PFSK-1 (cell line): ENCODE results near the gene MATN1.

ENCODE experiments used
- FOXP2 ChIP-seq: optimal IDR thresholded peaks from 2 replicates; pipeline ENCODE3; 2011; ENCODE audit warnings: borderline replicate concordance, control low read depth, inconsistent platforms; ENCODE audit not compliant: insufficient read depth; ENCODE audit errors: extremely low read length, extremely low read depth
- POLR2AphosphoS5 ChIP-seq: IDR thresholded peaks from 2 replicates; pipeline ENCODE4 v1.6.1; 2012; ENCODE audit warnings: low read depth, mild to moderate bottlenecking, control low read depth, low read length, moderate library complexity
- SIN3A ChIP-seq: IDR thresholded peaks from 2 replicates; pipeline ENCODE4 v1.6.1; 2012; ENCODE audit warnings: mild to moderate bottlenecking, low read length, moderate library complexity, borderline replicate concordance; ENCODE audit not compliant: insufficient read depth
- TAF1 ChIP-seq: IDR thresholded peaks from 2 replicates; pipeline ENCODE4 v1.6.1; 2012; ENCODE audit warnings: low read length, control low read depth, borderline replicate concordance; ENCODE audit not compliant: insufficient read depth
- TF ChIP-seq, protein P1 (sequence below), 2 experiments: IDR thresholded peaks; 2 replicates each; pipeline versions ENCODE4 v1.6.1 to v1.8.0; 2011 to 2012; ENCODE audit warnings: low read depth in 2 of 2, low read length in 2 of 2, control low read depth in 1 of 2, inconsistent platforms in 1 of 2, mild to moderate bottlenecking in 1 of 2, moderate library complexity in 1 of 2; ENCODE audit not compliant: insufficient read depth in 1 of 2

Gene MATN1

DNA sequence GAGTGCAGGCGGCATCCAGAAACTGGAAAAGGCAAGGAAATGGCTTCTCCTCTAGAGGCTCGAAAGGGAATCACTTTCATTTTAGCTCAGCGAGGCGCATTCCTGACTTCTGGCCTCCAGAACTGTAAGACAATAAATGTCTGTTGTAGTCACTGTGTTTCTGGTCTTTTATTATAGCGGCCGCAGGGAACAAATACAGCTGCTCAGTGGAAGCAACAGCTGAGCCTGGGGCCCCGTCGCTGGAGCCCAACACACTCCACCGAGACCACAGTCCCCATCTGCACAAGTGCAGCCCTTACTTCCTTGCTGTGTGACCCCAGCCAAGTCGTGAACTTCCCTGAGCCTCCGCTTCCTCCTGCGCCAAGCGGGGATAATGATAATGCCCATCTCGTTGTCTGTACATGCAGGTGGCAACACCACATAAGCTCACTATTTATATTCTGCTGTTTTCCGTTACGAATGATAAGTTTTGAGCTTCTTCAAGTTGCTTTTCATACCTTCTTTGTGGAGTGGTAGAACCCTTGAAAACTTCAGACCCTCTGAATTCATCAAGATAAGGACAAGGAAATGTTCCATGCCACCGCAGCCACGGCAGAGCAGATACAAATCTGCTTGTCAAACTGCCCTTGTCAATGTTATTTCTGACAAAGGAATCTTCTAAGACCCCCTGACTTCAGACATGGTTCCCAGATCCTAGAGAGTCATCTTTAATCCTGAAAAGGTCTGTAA is 37.4 kb upstream of the MATN1 start:
- TF ChIP-seq, protein P1, sequence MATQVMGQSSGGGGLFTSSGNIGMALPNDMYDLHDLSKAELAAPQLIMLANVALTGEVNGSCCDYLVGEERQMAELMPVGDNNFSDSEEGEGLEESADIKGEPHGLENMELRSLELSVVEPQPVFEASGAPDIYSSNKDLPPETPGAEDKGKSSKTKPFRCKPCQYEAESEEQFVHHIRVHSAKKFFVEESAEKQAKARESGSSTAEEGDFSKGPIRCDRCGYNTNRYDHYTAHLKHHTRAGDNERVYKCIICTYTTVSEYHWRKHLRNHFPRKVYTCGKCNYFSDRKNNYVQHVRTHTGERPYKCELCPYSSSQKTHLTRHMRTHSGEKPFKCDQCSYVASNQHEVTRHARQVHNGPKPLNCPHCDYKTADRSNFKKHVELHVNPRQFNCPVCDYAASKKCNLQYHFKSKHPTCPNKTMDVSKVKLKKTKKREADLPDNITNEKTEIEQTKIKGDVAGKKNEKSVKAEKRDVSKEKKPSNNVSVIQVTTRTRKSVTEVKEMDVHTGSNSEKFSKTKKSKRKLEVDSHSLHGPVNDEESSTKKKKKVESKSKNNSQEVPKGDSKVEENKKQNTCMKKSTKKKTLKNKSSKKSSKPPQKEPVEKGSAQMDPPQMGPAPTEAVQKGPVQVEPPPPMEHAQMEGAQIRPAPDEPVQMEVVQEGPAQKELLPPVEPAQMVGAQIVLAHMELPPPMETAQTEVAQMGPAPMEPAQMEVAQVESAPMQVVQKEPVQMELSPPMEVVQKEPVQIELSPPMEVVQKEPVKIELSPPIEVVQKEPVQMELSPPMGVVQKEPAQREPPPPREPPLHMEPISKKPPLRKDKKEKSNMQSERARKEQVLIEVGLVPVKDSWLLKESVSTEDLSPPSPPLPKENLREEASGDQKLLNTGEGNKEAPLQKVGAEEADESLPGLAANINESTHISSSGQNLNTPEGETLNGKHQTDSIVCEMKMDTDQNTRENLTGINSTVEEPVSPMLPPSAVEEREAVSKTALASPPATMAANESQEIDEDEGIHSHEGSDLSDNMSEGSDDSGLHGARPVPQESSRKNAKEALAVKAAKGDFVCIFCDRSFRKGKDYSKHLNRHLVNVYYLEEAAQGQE (IDR thresholded peaks at IDR 0.05; ENCODE audit: insufficient read depth in 1 of 2, low read depth in 2 of 2, low read length in 2 of 2): no peak
- TF ChIP-seq POLR2AphosphoS5 (no peak), SIN3A (no peak), TAF1 (no peak), FOXP2 (no peak)

DNA sequence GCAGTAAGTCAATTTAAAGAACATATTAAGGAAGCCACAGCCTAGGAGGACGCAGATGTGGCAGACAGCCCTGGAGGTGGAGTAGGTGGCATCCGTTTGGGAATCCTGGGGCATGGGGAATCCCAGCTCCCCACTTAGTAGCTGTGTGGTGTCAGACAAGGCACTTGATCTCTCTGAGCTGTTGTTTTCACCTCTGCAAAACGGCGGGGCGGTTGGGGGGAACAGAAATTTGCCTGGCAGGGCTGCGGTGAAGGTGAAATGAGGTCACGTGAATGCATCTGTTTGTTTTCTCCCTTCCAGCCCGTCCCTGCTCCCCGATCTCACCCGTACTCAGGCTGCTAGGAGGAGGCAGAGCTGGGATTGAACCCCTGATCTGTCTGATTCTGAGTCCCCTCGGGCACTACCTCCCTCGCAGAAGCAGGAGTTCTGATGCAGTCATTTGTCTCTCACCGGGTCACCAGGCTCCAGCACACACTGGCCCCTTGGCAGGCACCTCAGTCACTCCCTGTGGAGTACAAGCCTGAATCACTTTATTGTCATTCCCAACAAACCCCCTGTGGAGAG is 36.4 kb upstream of the MATN1 start:
- TF ChIP-seq, protein P1 (IDR thresholded peaks at IDR 0.05; ENCODE audit: insufficient read depth in 1 of 2, low read depth in 2 of 2, low read length in 2 of 2): no peak
- TF ChIP-seq FOXP2: no peak
- no peak for TF ChIP-seq SIN3A
- TF ChIP-seq POLR2AphosphoS5: no peak
- no peak for TF ChIP-seq TAF1

DNA sequence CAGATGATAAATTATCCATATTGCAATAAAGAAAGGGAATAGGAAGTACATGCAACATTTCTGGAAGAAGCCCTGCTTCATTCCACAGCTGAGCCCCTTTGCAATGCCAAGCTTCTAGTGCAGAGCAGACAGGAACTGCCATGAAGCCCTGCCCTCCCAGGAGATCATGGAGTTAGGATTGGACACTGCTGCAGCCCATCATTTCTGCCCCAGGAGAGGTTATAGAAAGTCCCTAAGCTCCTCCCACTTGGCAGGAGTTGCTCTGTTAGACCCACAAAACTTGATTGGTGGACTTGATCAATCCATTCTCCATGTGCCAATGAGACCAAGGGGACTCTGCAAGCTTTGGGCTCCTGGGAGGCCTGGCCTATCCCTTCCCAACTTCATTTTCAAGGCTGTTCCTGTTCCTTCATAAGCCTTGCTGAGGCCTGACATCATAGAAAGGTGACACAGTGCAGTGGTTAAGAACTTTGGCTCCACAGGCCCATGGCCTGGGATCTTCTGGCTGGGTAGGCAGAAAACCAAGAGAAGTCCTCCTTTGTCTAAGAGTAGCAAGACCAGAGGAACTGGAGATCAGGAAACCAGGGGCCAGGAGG is 35.5 kb upstream of the MATN1 start:
- no peak for TF ChIP-seq TAF1
- TF ChIP-seq POLR2AphosphoS5: no peak
- no peak for TF ChIP-seq SIN3A
- no peak for TF ChIP-seq FOXP2
- TF ChIP-seq, protein P1 (IDR thresholded peaks at IDR 0.05; ENCODE audit: insufficient read depth in 1 of 2, low read depth in 2 of 2, low read length in 2 of 2): no peak

DNA sequence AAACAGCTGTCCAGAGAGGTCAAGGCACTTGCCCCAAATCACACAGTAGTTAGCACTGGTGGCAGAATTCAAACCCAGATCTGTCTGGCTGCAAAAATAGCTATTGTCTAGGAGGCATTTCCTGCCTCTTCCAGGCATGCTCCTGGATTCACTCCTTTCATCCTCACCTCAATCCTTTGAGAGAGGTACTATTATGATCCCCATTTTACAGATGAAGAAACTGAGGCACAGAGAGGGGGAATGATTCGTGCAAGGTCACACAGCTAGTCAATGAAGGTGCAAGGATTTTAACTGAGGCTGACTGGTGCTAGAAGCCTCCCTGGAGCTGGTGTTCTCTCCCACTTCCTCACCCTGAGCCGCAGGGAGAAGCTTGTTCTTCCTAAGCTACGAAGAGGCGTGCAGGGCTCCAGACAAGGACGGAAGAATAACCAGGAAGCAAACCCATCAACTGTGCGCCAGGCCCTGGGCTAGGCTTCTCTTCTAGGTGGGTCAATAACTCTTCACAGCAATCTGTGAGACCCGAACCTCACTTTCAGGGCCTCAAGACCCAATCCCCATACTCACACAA is 34.8 kb upstream of the MATN1 start:
- no peak for TF ChIP-seq FOXP2
- no peak for TF ChIP-seq SIN3A
- no peak for TF ChIP-seq POLR2AphosphoS5
- TF ChIP-seq, protein P1 (IDR thresholded peaks at IDR 0.05; ENCODE audit: insufficient read depth in 1 of 2, low read depth in 2 of 2, low read length in 2 of 2): no peak
- no peak for TF ChIP-seq TAF1
